ENCODE measurements around the gene IBA57.

The IBA57 gene

GRCh38 chr1:228190182-228190581 is 24.6 kb downstream of the IBA57 start:
- Histone ChIP-seq H3K4me3 (ENCODE audit: low read length in 2 of 2) (no peak overlapping the region), H3K27me3 (ENCODE audit: control insufficient read depth in 2 of 2, insufficient read depth in 2 of 2, low read length in 2 of 2) (no peaks in the 10 kb centered on the region), H3K9ac (ENCODE audit: low read depth in 1 of 2, low read length in 2 of 2) (no peak overlapping the region), H3K36me3 (ENCODE audit: control insufficient read depth in 2 of 2, insufficient read depth in 2 of 2, low read length in 2 of 2) (no peaks in the 10 kb centered on the region), H3K4me1 (ENCODE audit: control insufficient read depth in 2 of 2, insufficient read depth in 2 of 2, low read length in 2 of 2) (no peaks in the 10 kb centered on the region), H3K9me3 (ENCODE audit: control insufficient read depth in 2 of 2, low read length in 2 of 2) (no peaks in the 10 kb centered on the region), H3K27ac (ENCODE audit: low read depth in 2 of 2, low read length in 2 of 2) (no peak overlapping the region)

DNA sequence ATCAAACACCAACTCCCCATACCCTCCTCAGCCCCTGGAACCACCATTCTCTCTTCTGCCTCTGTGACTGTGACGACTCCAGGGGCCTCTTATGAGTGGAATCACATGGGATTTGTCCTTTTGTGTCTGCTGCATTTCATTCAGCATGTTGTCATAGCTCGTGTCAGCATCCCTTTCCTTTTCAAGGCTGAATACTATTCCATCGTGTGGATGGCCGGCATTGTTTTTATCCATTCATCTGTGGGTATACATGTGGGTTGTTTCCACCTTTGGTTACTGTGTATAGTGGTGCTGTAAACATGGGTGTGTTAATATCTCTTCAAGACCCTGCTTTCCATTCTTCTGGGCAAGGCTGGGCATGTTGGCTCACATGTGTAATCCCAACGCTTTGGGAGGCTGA is 25.2 kb downstream of the IBA57 start:
- H3K27me3 ChIP-seq (ENCODE audit: control insufficient read depth in 2 of 2, insufficient read depth in 2 of 2, low read length in 2 of 2): no peaks in the 10 kb centered on the region
- no peaks in the 10 kb centered on the region for H3K9me3 ChIP-seq (ENCODE audit: control insufficient read depth in 2 of 2, low read length in 2 of 2)
- no peak overlapping the region for H3K4me3 ChIP-seq (ENCODE audit: low read length in 2 of 2)
- H3K9ac ChIP-seq (ENCODE audit: low read depth in 1 of 2, low read length in 2 of 2): no peak overlapping the region
- H3K36me3 ChIP-seq (ENCODE audit: control insufficient read depth in 2 of 2, insufficient read depth in 2 of 2, low read length in 2 of 2): no peaks in the 10 kb centered on the region
- no peak overlapping the region for H3K27ac ChIP-seq (ENCODE audit: low read depth in 2 of 2, low read length in 2 of 2)
- H3K4me1 ChIP-seq (ENCODE audit: control insufficient read depth in 2 of 2, insufficient read depth in 2 of 2, low read length in 2 of 2): no peaks in the 10 kb centered on the region

- Histone ChIP-seq H3K4me3 (ENCODE audit: low read length in 2 of 2) (no peak overlapping the region), H3K36me3 (ENCODE audit: control insufficient read depth in 2 of 2, insufficient read depth in 2 of 2, low read length in 2 of 2) (no peaks in the 10 kb centered on the region), H3K27ac (ENCODE audit: low read depth in 2 of 2, low read length in 2 of 2) (no peak overlapping the region), H3K9ac (ENCODE audit: low read depth in 1 of 2, low read length in 2 of 2) (no peak overlapping the region), H3K4me1 (ENCODE audit: control insufficient read depth in 2 of 2, insufficient read depth in 2 of 2, low read length in 2 of 2) (no peaks in the 10 kb centered on the region), H3K9me3 (ENCODE audit: control insufficient read depth in 2 of 2, low read length in 2 of 2) (peaks cover 0 to 6% of the 10 kb centered on the region in 2 donors), H3K27me3 (ENCODE audit: control insufficient read depth in 2 of 2, insufficient read depth in 2 of 2, low read length in 2 of 2) (no peaks in the 10 kb centered on the region)
Measured at GRCh38 chr1:228194436-228194835, 28.8 kb downstream of the IBA57 start.

- Histone ChIP-seq H3K4me3 (ENCODE audit: low read length in 2 of 2) (no peak overlapping the region), H3K4me1 (ENCODE audit: control insufficient read depth in 2 of 2, insufficient read depth in 2 of 2, low read length in 2 of 2) (no peaks in the 10 kb centered on the region), H3K27ac (ENCODE audit: low read depth in 2 of 2, low read length in 2 of 2) (no peak overlapping the region), H3K36me3 (ENCODE audit: control insufficient read depth in 2 of 2, insufficient read depth in 2 of 2, low read length in 2 of 2) (no peaks in the 10 kb centered on the region), H3K9ac (ENCODE audit: low read depth in 1 of 2, low read length in 2 of 2) (no peak overlapping the region), H3K27me3 (ENCODE audit: control insufficient read depth in 2 of 2, insufficient read depth in 2 of 2, low read length in 2 of 2) (no peaks in the 10 kb centered on the region), H3K9me3 (ENCODE audit: control insufficient read depth in 2 of 2, low read length in 2 of 2) (peaks cover 0 to 6% of the 10 kb centered on the region in 2 donors)
Measured at GRCh38 chr1:228194921-228195812, 29.6 kb downstream of the IBA57 start.

DNA sequence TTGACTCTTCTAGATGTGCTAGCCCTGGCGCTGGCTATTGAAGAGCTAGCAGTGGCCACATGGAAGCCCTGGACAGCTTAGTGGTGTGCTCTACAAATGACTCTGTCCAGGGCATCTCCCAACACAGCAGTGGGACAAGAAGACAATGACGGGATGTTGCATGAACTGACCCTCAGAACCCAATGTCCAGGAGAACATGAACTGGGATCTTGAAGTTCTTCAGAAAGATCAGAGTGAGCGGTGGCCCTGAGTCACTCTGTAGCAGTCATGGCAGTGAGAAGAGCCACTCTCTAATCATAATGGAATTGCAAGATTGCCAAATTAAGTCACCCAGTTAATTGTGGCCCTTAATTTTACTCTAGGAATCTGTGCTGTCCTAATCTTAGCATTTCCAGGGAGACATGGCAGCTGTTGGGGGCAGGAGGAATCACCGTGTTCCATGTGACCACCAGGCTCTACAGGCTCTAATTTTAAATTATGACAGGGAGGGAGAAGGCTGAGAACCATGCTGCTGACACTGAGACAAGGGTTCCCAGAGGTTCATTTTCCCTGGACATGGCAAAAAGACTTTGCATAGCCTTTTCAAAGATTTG is 32.0 kb downstream of the IBA57 start:
- Histone ChIP-seq H3K4me1 (ENCODE audit: control insufficient read depth in 2 of 2, insufficient read depth in 2 of 2, low read length in 2 of 2) (no peaks in the 10 kb centered on the region), H3K9me3 (ENCODE audit: control insufficient read depth in 2 of 2, low read length in 2 of 2) (peaks cover 0 to 6% of the 10 kb centered on the region in 2 donors), H3K36me3 (ENCODE audit: control insufficient read depth in 2 of 2, insufficient read depth in 2 of 2, low read length in 2 of 2) (no peaks in the 10 kb centered on the region), H3K27ac (ENCODE audit: low read depth in 2 of 2, low read length in 2 of 2) (no peak overlapping the region), H3K4me3 (ENCODE audit: low read length in 2 of 2) (no peak overlapping the region), H3K27me3 (ENCODE audit: control insufficient read depth in 2 of 2, insufficient read depth in 2 of 2, low read length in 2 of 2) (no peaks in the 10 kb centered on the region), H3K9ac (ENCODE audit: low read depth in 1 of 2, low read length in 2 of 2) (no peak overlapping the region)

- Histone ChIP-seq H3K9me3 (ENCODE audit: control insufficient read depth in 2 of 2, low read length in 2 of 2) (peaks cover 0 to 6% of the 10 kb centered on the region in 2 donors), H3K36me3 (ENCODE audit: control insufficient read depth in 2 of 2, insufficient read depth in 2 of 2, low read length in 2 of 2) (no peaks in the 10 kb centered on the region), H3K4me3 (ENCODE audit: low read length in 2 of 2) (no peak overlapping the region), H3K27me3 (ENCODE audit: control insufficient read depth in 2 of 2, insufficient read depth in 2 of 2, low read length in 2 of 2) (no peaks in the 10 kb centered on the region), H3K4me1 (ENCODE audit: control insufficient read depth in 2 of 2, insufficient read depth in 2 of 2, low read length in 2 of 2) (no peaks in the 10 kb centered on the region), H3K9ac (ENCODE audit: low read depth in 1 of 2, low read length in 2 of 2) (no peak overlapping the region), H3K27ac (ENCODE audit: low read depth in 2 of 2, low read length in 2 of 2) (no peak overlapping the region)
Measured at GRCh38 chr1:228198977-228199590, 33.5 kb downstream of the IBA57 start.

- Histone ChIP-seq H3K27me3 (ENCODE audit: control insufficient read depth in 2 of 2, insufficient read depth in 2 of 2, low read length in 2 of 2) (peaks cover 0 to 4% of the 10 kb centered on the region in 2 donors), H3K27ac (ENCODE audit: low read depth in 2 of 2, low read length in 2 of 2) (no peak overlapping the region), H3K4me3 (ENCODE audit: low read length in 2 of 2) (no peak overlapping the region), H3K4me1 (ENCODE audit: control insufficient read depth in 2 of 2, insufficient read depth in 2 of 2, low read length in 2 of 2) (no peaks in the 10 kb centered on the region), H3K9me3 (ENCODE audit: control insufficient read depth in 2 of 2, low read length in 2 of 2) (no peaks in the 10 kb centered on the region), H3K36me3 (ENCODE audit: control insufficient read depth in 2 of 2, insufficient read depth in 2 of 2, low read length in 2 of 2) (no peaks in the 10 kb centered on the region), H3K9ac (ENCODE audit: low read depth in 1 of 2, low read length in 2 of 2) (no peak overlapping the region)
Measured at GRCh38 chr1:228204958-228205357, 39.4 kb downstream of the IBA57 start.

DNA sequence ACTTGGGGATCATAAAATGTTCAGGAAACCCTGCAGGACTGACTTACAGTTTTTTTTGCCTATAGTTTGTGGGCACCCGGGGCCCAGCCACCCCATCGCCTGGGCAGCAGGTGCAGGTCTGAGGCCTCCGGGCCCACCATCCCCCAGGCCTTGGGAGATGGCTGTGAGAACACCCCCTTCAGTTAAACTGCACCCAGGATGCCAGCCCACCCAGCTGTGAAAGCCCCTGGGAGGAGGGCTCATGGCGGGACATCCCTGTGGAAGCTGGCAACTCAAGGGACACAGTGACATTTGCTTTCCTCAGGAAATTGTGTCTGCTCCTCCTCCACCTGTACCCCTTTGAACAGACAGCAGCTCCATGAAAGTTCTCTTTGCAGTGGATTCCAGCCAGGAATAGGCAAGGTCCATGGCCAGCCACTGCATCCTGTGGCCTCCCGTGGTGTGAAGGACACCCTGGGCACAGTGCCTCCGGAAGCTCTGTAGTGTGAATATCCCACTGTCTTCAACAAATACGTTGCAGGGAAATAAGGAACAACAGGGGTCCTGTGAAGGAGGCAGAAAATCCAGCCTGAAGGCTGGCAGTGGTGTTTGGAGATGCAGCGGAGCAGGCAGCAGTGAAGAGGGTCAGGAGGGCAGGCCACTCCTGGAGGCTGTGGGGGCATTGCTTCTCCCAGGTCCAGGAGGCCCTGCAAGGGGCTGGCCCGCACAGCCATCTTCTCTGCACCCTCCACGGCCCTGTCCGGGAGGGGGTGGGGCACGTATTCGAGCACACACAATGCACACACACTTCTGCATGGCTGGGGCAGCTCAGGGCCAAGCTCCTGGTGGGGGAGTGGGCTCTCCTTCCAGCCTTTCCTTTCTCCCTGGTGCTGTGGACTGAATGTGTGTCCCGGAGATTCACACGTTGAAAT is 40.2 kb downstream of the IBA57 start:
- no peaks in the 10 kb centered on the region for H3K9me3 ChIP-seq (ENCODE audit: control insufficient read depth in 2 of 2, low read length in 2 of 2)
- H3K27me3 ChIP-seq (ENCODE audit: control insufficient read depth in 2 of 2, insufficient read depth in 2 of 2, low read length in 2 of 2): peaks cover 0 to 4% of the 10 kb centered on the region in 2 donors

DNA sequence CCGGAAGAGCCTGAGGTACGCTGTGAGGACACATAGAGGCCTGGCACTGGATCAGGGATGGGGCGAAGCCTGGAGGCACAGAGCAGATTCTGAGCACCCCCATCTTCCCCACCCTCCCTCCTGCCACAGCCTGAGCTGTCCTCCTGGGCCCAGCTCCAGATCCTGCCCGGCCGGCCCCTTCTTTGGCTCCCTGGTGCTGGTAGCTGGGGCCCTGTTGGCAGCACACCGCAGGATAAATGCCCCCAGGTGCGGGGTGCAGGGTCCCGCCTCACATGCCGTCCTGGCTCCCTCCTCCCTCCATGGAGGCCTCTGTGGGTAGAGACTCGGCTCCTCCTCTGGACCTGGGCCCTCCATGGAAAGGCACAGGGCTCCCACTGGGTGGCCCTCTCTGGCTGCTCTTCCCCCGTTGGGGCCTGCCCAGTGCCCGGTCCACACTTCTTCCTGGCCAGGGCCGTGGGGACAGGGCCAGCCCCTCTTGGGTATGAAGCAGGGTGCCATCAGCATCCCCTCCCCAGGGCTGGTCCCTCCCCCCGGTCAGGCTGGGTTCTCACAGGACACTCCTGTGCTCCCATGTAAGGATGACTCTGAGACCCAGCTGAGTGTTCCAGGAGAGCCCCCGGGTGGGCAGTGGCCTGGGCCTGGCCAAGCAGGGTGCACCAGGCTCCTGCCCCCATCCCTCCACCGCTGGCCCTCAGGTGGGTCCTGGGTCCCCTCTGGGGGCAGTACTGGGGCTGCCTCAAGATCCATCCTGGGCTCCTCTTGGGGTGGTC is 41.2 kb downstream of the IBA57 start:
- Histone ChIP-seq H3K9ac (ENCODE audit: low read depth in 1 of 2, low read length in 2 of 2) (no peak overlapping the region), H3K9me3 (ENCODE audit: control insufficient read depth in 2 of 2, low read length in 2 of 2) (no peaks in the 10 kb centered on the region), H3K4me3 (ENCODE audit: low read length in 2 of 2) (no peak overlapping the region), H3K27ac (ENCODE audit: low read depth in 2 of 2, low read length in 2 of 2) (no peak overlapping the region), H3K36me3 (ENCODE audit: control insufficient read depth in 2 of 2, insufficient read depth in 2 of 2, low read length in 2 of 2) (no peaks in the 10 kb centered on the region), H3K27me3 (ENCODE audit: control insufficient read depth in 2 of 2, insufficient read depth in 2 of 2, low read length in 2 of 2) (peaks cover 0 to 4% of the 10 kb centered on the region in 2 donors), H3K4me1 (ENCODE audit: control insufficient read depth in 2 of 2, insufficient read depth in 2 of 2, low read length in 2 of 2) (no peaks in the 10 kb centered on the region)

More for the DNA sequence above, 40.2 kb downstream of the IBA57 start:
- Histone ChIP-seq H3K36me3 (ENCODE audit: control insufficient read depth in 2 of 2, insufficient read depth in 2 of 2, low read length in 2 of 2) (no peaks in the 10 kb centered on the region), H3K4me3 (ENCODE audit: low read length in 2 of 2) (no peak overlapping the region), H3K9ac (ENCODE audit: low read depth in 1 of 2, low read length in 2 of 2) (no peak overlapping the region), H3K27ac (ENCODE audit: low read depth in 2 of 2, low read length in 2 of 2) (no peak overlapping the region), H3K4me1 (ENCODE audit: control insufficient read depth in 2 of 2, insufficient read depth in 2 of 2, low read length in 2 of 2) (no peaks in the 10 kb centered on the region)
